GM23338 (cell line): ENCODE results near the gene LPIN1. TPM values are rescaled to one million over a fixed set of nuclear protein-coding genes. Genes with fewer than 3 reads are reported as not detected.

Source experiments
- ATAC-seq: fragments of 200-7000 bp; cut with Tn5 transposase; 3 replicates; pipeline ENCODE4 v1.9.1; 2020
- DNase-seq: peaks from one replicate; pipeline ENCODE4 v3.0.0-alpha.2; 2015; ENCODE audit warnings: low spot score
- H2AFZ ChIP-seq: fragments of 200-600 bp; sonication (generic); 2 replicates; pipeline ENCODE4 v1.8.0; 2016; ENCODE audit warnings: antibody characterized with exemption, mild to moderate bottlenecking, moderate library complexity
- H3F3A ChIP-seq: fragments of 200-600 bp; sonication (generic); replicated peaks from 2 replicates; pipeline ENCODE4 v1.8.0; 2017; ENCODE audit warnings: antibody characterized with exemption, mixed run types, low read depth
- H3K27ac ChIP-seq: fragments of 200-600 bp; sonication (generic); 2 replicates; pipeline ENCODE4 v1.6.1; 2016; ENCODE audit warnings: low read depth
- H3K27me3 ChIP-seq: fragments of 200-600 bp; sonication (generic); 2 replicates; pipeline ENCODE4 v1.8.0; 2016; ENCODE audit warnings: mild to moderate bottlenecking, mixed run types, moderate library complexity; ENCODE audit not compliant: insufficient read depth
- H3K36me3 ChIP-seq: fragments of 200-600 bp; sonication (generic); 2 replicates; pipeline ENCODE4 v1.8.0; 2016; ENCODE audit warnings: mild to moderate bottlenecking; ENCODE audit not compliant: insufficient read depth
- H3K4me1 ChIP-seq: fragments of 200-600 bp; sonication (generic); 2 replicates; pipeline ENCODE4 v1.8.0; 2016; ENCODE audit warnings: mild to moderate bottlenecking, moderate library complexity; ENCODE audit not compliant: insufficient read depth
- H3K4me2 ChIP-seq: fragments of 200-600 bp; sonication (generic); 2 replicates; pipeline ENCODE4 v1.7.1; 2017; ENCODE audit warnings: mixed run types
- H3K4me3 ChIP-seq: fragments of 200-600 bp; sonication (generic); 2 replicates; pipeline ENCODE4 v1.6.1; 2016; ENCODE audit warnings: mixed run types
- H3K79me2 ChIP-seq: fragments of 200-600 bp; sonication (generic); replicated peaks from 2 replicates; pipeline ENCODE4 v1.8.0; 2017; ENCODE audit warnings: mild to moderate bottlenecking; ENCODE audit not compliant: insufficient read depth
- H3K9me2 ChIP-seq: fragments of 200-600 bp; sonication (generic); 2 replicates; pipeline ENCODE4 v1.8.0; 2017; ENCODE audit not compliant: insufficient read depth
- H4K20me1 ChIP-seq: fragments of 200-600 bp; sonication (generic); replicated peaks from 2 replicates; pipeline ENCODE4 v1.8.0; 2017; ENCODE audit warnings: mild to moderate bottlenecking; ENCODE audit not compliant: insufficient read depth
- H3K27ac Mint-ChIP-seq: 2 replicates; pipeline ENCODE4 v1.8.0; 2020; ENCODE audit warnings: inconsistent platforms, mild to moderate bottlenecking, moderate library complexity, mixed read lengths
- H3K27me3 Mint-ChIP-seq: 3 replicates; pipeline ENCODE4 v1.8.0; 2022; ENCODE audit warnings: low read depth, mild to moderate bottlenecking, moderate library complexity, mixed read lengths, inconsistent platforms; ENCODE audit not compliant: insufficient read depth, poor library complexity
- H3K36me3 Mint-ChIP-seq: 3 replicates; pipeline ENCODE4 v1.8.0; 2021; ENCODE audit warnings: low read depth, mild to moderate bottlenecking, inconsistent platforms, moderate library complexity, mixed read lengths
- H3K4me1 Mint-ChIP-seq: 3 replicates; pipeline ENCODE4 v1.8.0; 2020; ENCODE audit warnings: mild to moderate bottlenecking, inconsistent platforms, mixed read lengths
- H3K4me3 Mint-ChIP-seq: 3 replicates; pipeline ENCODE4 v1.8.0; 2021; ENCODE audit warnings: moderate library complexity, mild to moderate bottlenecking, inconsistent platforms, mixed read lengths
- H3K9me3 Mint-ChIP-seq: 3 replicates; pipeline ENCODE4 v1.8.0; 2020; ENCODE audit warnings: moderate library complexity, mild to moderate bottlenecking, inconsistent platforms, mixed read lengths
- CREB1 ChIP-seq: fragments of 250-450 bp; sonication (Bioruptor Pico); IDR thresholded peaks from 2 replicates; pipeline ENCODE4 v1.5.0; 2020; ENCODE audit warnings: low read depth, mild to moderate bottlenecking, moderate library complexity
- EZH2 ChIP-seq: fragments of 200-600 bp; sonication (generic); IDR thresholded peaks from one replicate; pipeline ENCODE4 v1.8.0; 2017; ENCODE audit warnings: antibody characterized with exemption, mild to moderate bottlenecking, low read depth; ENCODE audit not compliant: unreplicated experiment
- EZH2phosphoT487 ChIP-seq: fragments of 200-600 bp; sonication (generic); IDR thresholded peaks from one replicate; pipeline ENCODE4 v1.8.1; 2018; ENCODE audit warnings: antibody characterized with exemption; ENCODE audit not compliant: unreplicated experiment
- JUNB ChIP-seq: IDR thresholded peaks from one replicate; pipeline ENCODE4 v1.6.1; 2016; ENCODE audit warnings: antibody characterized with exemption; ENCODE audit not compliant: unreplicated experiment
- NANOG ChIP-seq: IDR thresholded peaks from 2 replicates; pipeline ENCODE4 v1.6.1; 2016; ENCODE audit warnings: antibody characterized with exemption, borderline replicate concordance
- POLR2AphosphoS5 ChIP-seq: IDR thresholded peaks from 2 replicates; pipeline ENCODE4 v1.6.1; 2016; ENCODE audit warnings: antibody characterized with exemption, low read depth
- STAT1 ChIP-seq: IDR thresholded peaks from one replicate; pipeline ENCODE4 v1.6.1; 2016; ENCODE audit warnings: antibody characterized with exemption; ENCODE audit not compliant: unreplicated experiment
- ZNF114 ChIP-seq: fragments of 250-450 bp; sonication (Bioruptor Pico); IDR thresholded peaks from 2 replicates; pipeline ENCODE4 v1.5.0; 2020; ENCODE audit warnings: mild to moderate bottlenecking, moderate library complexity
- polyA plus RNA-seq: library from polyadenylated mRNA; unstranded; fragments of >200 nt; fragmentation: Nextera tagmentation; extraction: Ambion mirVana; gene quantifications from 2 replicates; pipeline ENCODE4 v1.2.1, GENCODE V29; 2016
- total RNA-seq: library from RNA; depleted of rRNA; stranded (reverse); fragments of >200 nt; shearing (Covaris generic); gene quantifications from 2 replicates; pipeline ENCODE4 v1.2.3, GENCODE V29; 2014
- TF ChIP-seq, protein P1 (sequence below), 2 experiments: fragments of 200-600 bp in 1 of 2; sonication (generic) in 1 of 2; conservative IDR thresholded peaks; 2 replicates each; pipeline versions ENCODE4 v1.5.1 to v1.6.1; 2016 to 2017; ENCODE audit warnings: antibody characterized with exemption in 2 of 2, low read depth in 2 of 2, mild to moderate bottlenecking in 2 of 2, moderate library complexity in 1 of 2
- TF ChIP-seq, protein P2 (sequence below): fragments of 250-450 bp; sonication (Bioruptor Pico); IDR thresholded peaks from 2 replicates; pipeline ENCODE4 v1.5.0; 2020; ENCODE audit warnings: mild to moderate bottlenecking, moderate library complexity
- TF ChIP-seq, protein P3 (sequence below): IDR thresholded peaks from 2 replicates; pipeline ENCODE4 v1.6.1; 2016; ENCODE audit warnings: antibody characterized with exemption

LPIN1 gene
- total and polyA plus RNA-seq, 2 experiments from 2014 or later, result 4.4 to 9.5 TPM

DNA sequence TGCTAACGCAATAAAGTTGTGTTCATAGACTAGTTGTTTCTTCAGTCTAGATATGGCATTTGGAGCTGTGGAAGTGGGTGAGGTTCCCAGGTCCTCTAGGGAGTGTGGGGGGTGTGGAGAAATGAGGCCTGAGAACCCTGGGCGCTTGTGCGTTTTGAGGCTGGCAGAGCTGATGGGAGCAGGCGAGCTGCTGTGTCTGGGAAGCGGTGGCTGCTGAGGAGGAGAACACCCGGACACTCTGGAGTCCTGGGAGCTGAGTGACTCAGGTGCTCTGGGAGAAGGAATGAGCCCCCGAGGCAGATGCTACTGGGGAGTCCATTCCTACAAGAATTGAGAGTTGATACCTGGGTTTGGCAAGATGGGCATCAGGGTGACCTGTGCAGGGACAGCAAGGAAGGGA lies 67.5 kb downstream of the LPIN1 start (continued):
- TF ChIP-seq, protein P1, sequence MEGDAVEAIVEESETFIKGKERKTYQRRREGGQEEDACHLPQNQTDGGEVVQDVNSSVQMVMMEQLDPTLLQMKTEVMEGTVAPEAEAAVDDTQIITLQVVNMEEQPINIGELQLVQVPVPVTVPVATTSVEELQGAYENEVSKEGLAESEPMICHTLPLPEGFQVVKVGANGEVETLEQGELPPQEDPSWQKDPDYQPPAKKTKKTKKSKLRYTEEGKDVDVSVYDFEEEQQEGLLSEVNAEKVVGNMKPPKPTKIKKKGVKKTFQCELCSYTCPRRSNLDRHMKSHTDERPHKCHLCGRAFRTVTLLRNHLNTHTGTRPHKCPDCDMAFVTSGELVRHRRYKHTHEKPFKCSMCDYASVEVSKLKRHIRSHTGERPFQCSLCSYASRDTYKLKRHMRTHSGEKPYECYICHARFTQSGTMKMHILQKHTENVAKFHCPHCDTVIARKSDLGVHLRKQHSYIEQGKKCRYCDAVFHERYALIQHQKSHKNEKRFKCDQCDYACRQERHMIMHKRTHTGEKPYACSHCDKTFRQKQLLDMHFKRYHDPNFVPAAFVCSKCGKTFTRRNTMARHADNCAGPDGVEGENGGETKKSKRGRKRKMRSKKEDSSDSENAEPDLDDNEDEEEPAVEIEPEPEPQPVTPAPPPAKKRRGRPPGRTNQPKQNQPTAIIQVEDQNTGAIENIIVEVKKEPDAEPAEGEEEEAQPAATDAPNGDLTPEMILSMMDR (conservative IDR thresholded peaks at IDR 0.05; ENCODE audit: low read depth in 2 of 2), result no peak
- TF ChIP-seq JUNB (no peak), POLR2AphosphoS5 (no peak), CREB1 (CRISPR knock-in tag) (no peak)

DNA sequence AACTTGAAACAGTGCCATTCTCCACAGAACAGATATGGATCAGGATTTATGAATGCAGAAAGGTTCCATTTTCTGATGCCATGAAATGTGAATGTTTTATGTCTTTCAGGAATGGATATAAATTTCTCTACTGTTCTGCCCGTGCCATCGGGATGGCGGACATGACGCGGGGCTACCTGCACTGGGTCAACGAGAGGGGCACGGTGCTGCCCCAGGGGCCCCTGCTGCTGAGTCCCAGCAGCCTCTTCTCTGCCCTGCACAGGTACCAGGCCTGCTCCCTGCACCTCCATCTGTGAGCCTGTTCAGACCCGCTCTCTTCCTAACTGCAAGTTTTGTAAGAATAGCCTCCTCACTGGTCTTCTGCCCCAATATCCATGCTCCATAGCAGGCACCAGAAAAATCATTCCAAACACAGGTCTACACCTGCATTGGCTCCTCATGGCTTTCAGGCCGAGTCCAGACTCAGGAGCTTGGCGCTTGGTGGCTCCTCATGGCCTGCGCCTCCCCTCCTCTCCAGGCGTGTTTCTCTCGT lies 68.6 kb downstream of the LPIN1 start:
- H3K79me2 ChIP-seq, result no peaks in the 10 kb centered on the region
- H3K36me3 Mint-ChIP-seq, result peaks cover 19% of the 10 kb centered on the region
- TF ChIP-seq STAT1 (no peak), ZNF114 (CRISPR knock-in tag) (no peak), NANOG (no peak), JUNB (no peak), EZH2phosphoT487 (no peak), POLR2AphosphoS5 (no peak), EZH2 (no peak), CREB1 (CRISPR knock-in tag) (no peak)
- TF ChIP-seq, protein P1 (conservative IDR thresholded peaks at IDR 0.05; ENCODE audit: low read depth in 2 of 2), result no peak
- TF ChIP-seq, protein P2, sequence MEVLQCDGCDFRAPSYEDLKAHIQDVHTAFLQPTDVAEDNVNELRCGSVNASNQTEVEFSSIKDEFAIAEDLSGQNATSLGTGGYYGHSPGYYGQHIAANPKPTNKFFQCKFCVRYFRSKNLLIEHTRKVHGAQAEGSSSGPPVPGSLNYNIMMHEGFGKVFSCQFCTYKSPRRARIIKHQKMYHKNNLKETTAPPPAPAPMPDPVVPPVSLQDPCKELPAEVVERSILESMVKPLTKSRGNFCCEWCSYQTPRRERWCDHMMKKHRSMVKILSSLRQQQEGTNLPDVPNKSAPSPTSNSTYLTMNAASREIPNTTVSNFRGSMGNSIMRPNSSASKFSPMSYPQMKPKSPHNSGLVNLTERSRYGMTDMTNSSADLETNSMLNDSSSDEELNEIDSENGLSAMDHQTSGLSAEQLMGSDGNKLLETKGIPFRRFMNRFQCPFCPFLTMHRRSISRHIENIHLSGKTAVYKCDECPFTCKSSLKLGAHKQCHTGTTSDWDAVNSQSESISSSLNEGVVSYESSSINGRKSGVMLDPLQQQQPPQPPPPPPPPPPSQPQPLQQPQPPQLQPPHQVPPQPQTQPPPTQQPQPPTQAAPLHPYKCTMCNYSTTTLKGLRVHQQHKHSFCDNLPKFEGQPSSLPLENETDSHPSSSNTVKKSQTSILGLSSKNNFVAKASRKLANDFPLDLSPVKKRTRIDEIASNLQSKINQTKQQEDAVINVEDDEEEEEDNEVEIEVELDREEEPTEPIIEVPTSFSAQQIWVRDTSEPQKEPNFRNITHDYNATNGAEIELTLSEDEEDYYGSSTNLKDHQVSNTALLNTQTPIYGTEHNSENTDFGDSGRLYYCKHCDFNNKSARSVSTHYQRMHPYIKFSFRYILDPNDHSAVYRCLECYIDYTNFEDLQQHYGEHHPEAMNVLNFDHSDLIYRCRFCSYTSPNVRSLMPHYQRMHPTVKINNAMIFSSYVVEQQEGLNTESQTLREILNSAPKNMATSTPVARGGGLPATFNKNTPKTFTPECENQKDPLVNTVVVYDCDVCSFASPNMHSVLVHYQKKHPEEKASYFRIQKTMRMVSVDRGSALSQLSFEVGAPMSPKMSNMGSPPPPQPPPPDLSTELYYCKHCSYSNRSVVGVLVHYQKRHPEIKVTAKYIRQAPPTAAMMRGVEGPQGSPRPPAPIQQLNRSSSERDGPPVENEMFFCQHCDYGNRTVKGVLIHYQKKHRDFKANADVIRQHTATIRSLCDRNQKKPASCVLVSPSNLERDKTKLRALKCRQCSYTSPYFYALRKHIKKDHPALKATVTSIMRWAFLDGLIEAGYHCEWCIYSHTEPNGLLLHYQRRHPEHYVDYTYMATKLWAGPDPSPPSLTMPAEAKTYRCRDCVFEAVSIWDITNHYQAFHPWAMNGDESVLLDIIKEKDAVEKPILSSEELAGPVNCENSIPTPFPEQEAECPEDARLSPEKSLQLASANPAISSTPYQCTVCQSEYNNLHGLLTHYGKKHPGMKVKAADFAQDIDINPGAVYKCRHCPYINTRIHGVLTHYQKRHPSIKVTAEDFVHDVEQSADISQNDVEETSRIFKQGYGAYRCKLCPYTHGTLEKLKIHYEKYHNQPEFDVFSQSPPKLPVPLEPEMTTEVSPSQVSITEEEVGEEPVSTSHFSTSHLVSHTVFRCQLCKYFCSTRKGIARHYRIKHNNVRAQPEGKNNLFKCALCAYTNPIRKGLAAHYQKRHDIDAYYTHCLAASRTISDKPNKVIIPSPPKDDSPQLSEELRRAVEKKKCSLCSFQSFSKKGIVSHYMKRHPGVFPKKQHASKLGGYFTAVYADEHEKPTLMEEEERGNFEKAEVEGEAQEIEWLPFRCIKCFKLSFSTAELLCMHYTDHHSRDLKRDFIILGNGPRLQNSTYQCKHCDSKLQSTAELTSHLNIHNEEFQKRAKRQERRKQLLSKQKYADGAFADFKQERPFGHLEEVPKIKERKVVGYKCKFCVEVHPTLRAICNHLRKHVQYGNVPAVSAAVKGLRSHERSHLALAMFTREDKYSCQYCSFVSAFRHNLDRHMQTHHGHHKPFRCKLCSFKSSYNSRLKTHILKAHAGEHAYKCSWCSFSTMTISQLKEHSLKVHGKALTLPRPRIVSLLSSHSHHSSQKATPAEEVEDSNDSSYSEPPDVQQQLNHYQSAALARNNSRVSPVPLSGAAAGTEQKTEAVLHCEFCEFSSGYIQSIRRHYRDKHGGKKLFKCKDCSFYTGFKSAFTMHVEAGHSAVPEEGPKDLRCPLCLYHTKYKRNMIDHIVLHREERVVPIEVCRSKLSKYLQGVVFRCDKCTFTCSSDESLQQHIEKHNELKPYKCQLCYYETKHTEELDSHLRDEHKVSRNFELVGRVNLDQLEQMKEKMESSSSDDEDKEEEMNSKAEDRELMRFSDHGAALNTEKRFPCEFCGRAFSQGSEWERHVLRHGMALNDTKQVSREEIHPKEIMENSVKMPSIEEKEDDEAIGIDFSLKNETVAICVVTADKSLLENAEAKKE (CRISPR knock-in tag), result no peak
- TF ChIP-seq, protein P3, sequence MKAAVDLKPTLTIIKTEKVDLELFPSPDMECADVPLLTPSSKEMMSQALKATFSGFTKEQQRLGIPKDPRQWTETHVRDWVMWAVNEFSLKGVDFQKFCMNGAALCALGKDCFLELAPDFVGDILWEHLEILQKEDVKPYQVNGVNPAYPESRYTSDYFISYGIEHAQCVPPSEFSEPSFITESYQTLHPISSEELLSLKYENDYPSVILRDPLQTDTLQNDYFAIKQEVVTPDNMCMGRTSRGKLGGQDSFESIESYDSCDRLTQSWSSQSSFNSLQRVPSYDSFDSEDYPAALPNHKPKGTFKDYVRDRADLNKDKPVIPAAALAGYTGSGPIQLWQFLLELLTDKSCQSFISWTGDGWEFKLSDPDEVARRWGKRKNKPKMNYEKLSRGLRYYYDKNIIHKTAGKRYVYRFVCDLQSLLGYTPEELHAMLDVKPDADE, result no peak

More for the DNA sequence above, 68.6 kb downstream of the LPIN1 start:
- no peak overlapping the region for H3K4me3 ChIP-seq
- no peaks in the 10 kb centered on the region for H3K4me1 Mint-ChIP-seq
- ATAC-seq, result no peak
- no peaks in the 10 kb centered on the region for H3F3A ChIP-seq
- no peaks in the 10 kb centered on the region for H4K20me1 ChIP-seq
- peaks cover 4% of the 10 kb centered on the region for H3K27me3 Mint-ChIP-seq
- H2AFZ ChIP-seq, result no peak overlapping the region
- H3K4me2 ChIP-seq, result no peak overlapping the region
- no peak overlapping the region for H3K27ac ChIP-seq
- peaks cover 5% of the 10 kb centered on the region; the same call in 1 of the 2 replicates for H3K9me2 ChIP-seq
- no peak overlapping the region for H3K27ac Mint-ChIP-seq
- no peaks in the 10 kb centered on the region for H3K4me1 ChIP-seq
- no peaks in the 10 kb centered on the region for H3K36me3 ChIP-seq
- H3K27me3 ChIP-seq, result no peaks in the 10 kb centered on the region
- peaks cover 6% of the 10 kb centered on the region; the same call in 1 of the 3 replicates for H3K9me3 Mint-ChIP-seq
- no peak for DNase-seq
- no peak overlapping the region for H3K4me3 Mint-ChIP-seq
